Activated T-helper 9 cell treated with anti-CD3 and anti-CD28 coated beads, Interleukin-2, amount 50 U/mL, for 16 hours (primary cell): ENCODE data around the gene UPK3B.
"Not testable (repeated sequence)": the region's sequence is repeated elsewhere in the genome, so short reads cannot be mapped to it uniquely, and the experiment has no call there.

Source experiments
- DNase-seq: peaks from one replicate; pipeline ENCODE4 v3.0.0-alpha.2; 2020; ENCODE audit warnings: low read depth

The UPK3B gene

GRCh38 chr7:76513817-76514799, 3.8 kb downstream of the UPK3B start:
- no peak for DNase-seq

- no peak for DNase-seq
Measured at GRCh38 chr7:76514926-76515771, 4.8 kb downstream of the UPK3B start.

GRCh38 chr7:76515999-76516443, 5.7 kb downstream of the UPK3B start:
- no peak for DNase-seq

GRCh38 chr7:76516932-76517331, 6.6 kb downstream of the UPK3B start:
- DNase-seq: not testable (repeated sequence)

- not testable (repeated sequence) for DNase-seq
Measured at GRCh38 chr7:76526183-76526582, 15.8 kb downstream of the UPK3B start.

GRCh38 chr7:76531643-76532042, 21.3 kb downstream of the UPK3B start:
- DNase-seq: not testable (repeated sequence)

DNA sequence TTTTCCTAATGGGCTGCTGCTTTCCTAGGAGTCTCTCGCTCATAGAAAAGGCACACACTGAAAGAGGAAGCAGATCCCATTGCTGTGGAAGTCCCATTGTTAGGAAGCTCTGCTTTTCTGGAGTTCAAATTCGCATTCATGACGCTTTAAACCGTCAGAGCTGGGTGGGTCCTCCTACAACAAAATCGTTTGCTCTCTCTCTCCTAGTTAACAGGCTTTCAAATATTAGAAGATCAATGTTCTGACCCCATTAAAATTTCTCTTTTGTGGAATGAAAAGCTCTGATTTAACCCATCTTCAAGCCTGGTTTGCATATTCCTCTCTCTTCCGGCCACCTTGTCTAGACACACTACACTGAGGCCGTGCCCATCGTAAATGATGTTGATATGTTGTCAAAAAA, 32.8 kb downstream of the UPK3B start, which contains the start of gene SPDYE16:
Gene SPDYE16, minus strand, starts transcription at position 101 of the 400 bp plus-strand sequence. CDS start 1,838 bp downstream, outside the sequence.
- not testable (repeated sequence) for DNase-seq

- peak; percentile 73 for DNase-seq
Measured at GRCh38 chr7:76549025-76549854, 38.9 kb downstream of the UPK3B start.

- DNase-seq: not testable (repeated sequence)
Measured at GRCh38 chr7:76549855-76550248, 39.5 kb downstream of the UPK3B start.

- DNase-seq: not testable (repeated sequence)
Measured at GRCh38 chr7:76551992-76552391, 41.6 kb downstream of the UPK3B start.

DNA sequence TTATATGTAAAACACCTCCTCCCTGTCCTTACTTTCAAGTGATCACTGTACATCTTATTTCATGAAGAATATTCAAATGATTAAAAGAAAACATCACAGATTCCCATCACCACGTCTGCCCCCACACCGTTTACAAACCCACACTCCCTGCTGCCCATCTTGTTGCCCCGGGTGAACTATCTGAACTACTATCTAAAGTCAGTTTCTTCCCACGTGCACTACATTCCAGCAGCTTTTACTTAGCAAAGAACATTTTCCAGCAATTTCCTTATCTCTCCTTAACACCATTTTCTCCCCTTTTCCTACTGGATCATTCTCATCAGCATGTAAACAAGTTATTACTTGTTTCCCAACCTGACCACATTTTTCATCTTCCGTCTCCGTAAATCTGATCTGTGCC, 49.3 kb downstream of the UPK3B start:
- DNase-seq: not testable (repeated sequence)

DNA sequence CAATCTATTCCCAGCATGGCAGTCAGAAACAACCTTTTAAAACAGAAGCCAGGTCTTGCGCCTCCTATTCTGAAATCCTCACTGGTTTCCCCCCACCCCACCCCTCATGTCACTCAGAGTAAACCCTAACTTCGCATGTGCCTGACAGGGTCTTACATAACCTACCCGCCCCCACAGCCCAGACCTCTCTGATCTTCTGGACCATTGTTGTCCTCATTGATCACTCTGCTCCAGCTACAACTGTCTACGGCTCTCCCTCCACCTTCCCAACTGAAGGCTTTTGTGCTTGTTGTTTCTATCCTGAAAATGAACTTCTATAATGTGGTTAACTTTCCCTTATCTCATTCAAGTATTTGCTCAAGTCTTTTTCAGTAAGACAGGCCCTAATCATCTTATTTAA, 49.8 kb downstream of the UPK3B start:
- not testable (repeated sequence) for DNase-seq

DNA sequence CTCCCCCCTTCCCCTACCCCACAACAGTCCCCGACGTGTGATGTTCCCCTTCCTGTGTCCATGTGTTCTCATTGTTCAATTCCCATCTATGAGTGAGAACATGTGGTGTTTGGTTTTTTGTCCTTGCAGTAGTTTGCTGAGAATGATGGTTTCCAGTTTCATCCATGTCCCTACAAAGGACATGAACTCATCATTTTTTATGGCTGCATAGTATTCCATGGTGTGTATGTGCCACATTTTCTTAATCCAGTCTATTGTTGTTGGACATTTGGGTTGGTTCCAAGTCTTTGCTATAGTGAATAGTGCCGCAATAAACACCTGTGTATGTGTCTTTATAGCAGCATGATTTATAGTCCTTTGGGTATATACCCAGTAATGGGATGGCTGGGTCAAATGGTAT, 51.0 kb downstream of the UPK3B start:
- not testable (repeated sequence) for DNase-seq

GRCh38 chr7:76565001-76565400, 54.6 kb downstream of the UPK3B start:
- DNase-seq: not testable (repeated sequence)
